GM23338 (cell line): ENCODE data around the gene GSG1L.

Experiments
- CTCF ChIP-seq, 2 experiments: fragments of 200-600 bp in 1 of 2; sonication (generic) in 1 of 2; conservative IDR thresholded peaks; 2 replicates each; pipeline versions ENCODE4 v1.5.1 to v1.6.1; 2016 to 2017; ENCODE audit warnings: antibody characterized with exemption in 2 of 2, low read depth in 2 of 2, mild to moderate bottlenecking in 2 of 2, moderate library complexity in 1 of 2
- POLR2AphosphoS5 ChIP-seq: IDR thresholded peaks from 2 replicates; pipeline ENCODE4 v1.6.1; 2016; ENCODE audit warnings: antibody characterized with exemption, low read depth

- TF ChIP-seq CTCF (conservative IDR thresholded peaks at IDR 0.05; ENCODE audit: low read depth in 2 of 2): no peak
- TF ChIP-seq POLR2AphosphoS5: no peak
Observed at GRCh38 chr16:27775254-27775653, 288.3 kb downstream of the GSG1L start.
